ENCODE results near the gene CCR5AS.

Gene CCR5AS

GRCh38 chr3:46399557-46399956 is 7.3 kb downstream of the CCR5AS start:
- Histone ChIP-seq H3K18ac (ENCODE audit: extremely low read depth, low read length) (no peak overlapping the region), H3K36me3 (ENCODE audit: control insufficient read depth in 2 of 4, insufficient read depth in 4 of 4, low read length in 3 of 4) (no peaks in the 10 kb centered on the region), H3K27me3 (replicated peaks in 1 of 4; ENCODE audit: control insufficient read depth in 3 of 4, extremely low read depth in 1 of 4, insufficient read depth in 3 of 4, low read length in 3 of 4) (no peaks in the 10 kb centered on the region), H2BK20ac (ENCODE audit: low read length) (no peak overlapping the region), H3K23ac (ENCODE audit: insufficient read length) (no peak overlapping the region), H2AK5ac (ENCODE audit: low read depth, low read length) (no peak overlapping the region), H3K4me3 (ENCODE audit: extremely low read depth in 1 of 4, insufficient read depth in 2 of 4, low read depth in 3 of 4, low read length in 4 of 4) (no peak overlapping the region), H3K9me3 (ENCODE audit: insufficient read depth in 2 of 2, low read depth in 1 of 2, low read length in 1 of 2) (no peaks in the 10 kb centered on the region), H2BK120ac (replicated peaks; ENCODE audit: low read depth, low read length) (no peak overlapping the region), H3K4me1 (replicated peaks in 1 of 4; ENCODE audit: control insufficient read depth in 3 of 4, insufficient read depth in 4 of 4, low read length in 3 of 4) (0 out of 7 replicates have a peak, but pooled peaks cover 0 to 2% (median 0%) of the 10 kb centered on the region in 4 experiments), H4K20me1 (replicated peaks in 1 of 2; ENCODE audit: control insufficient read depth in 1 of 2, insufficient read depth in 2 of 2, low read length in 2 of 2) (no peaks in the 10 kb centered on the region), H3K23me2 (ENCODE audit: low read depth, low read length) (no peaks in the 10 kb centered on the region), H3K27ac (ENCODE audit: low read depth, low read length) (no peak overlapping the region), H3K14ac (ENCODE audit: insufficient read length) (no peak overlapping the region), H4K5ac (ENCODE audit: insufficient read length, low read depth, low read length) (no peak overlapping the region), H3K79me2 (ENCODE audit: control insufficient read depth in 1 of 2, insufficient read depth in 2 of 2, low read length in 2 of 2) (no peaks in the 10 kb centered on the region), H2BK5ac (ENCODE audit: low read depth, low read length) (no peak overlapping the region), H2BK15ac (ENCODE audit: low read length) (no peak overlapping the region), H3K79me1 (ENCODE audit: low read depth, low read length) (no peaks in the 10 kb centered on the region), H3K56ac (replicated peaks; ENCODE audit: insufficient read length, low read depth, low read length) (no peak overlapping the region), H2BK12ac (ENCODE audit: low read depth, low read length) (no peak overlapping the region), H4K91ac (replicated peaks; ENCODE audit: insufficient read length, low read length) (no peak overlapping the region), H3K4ac (replicated peaks; ENCODE audit: insufficient read length, low read depth, low read length) (no peak overlapping the region), H4K8ac (ENCODE audit: extremely low read depth, insufficient read depth, low read length) (no peak overlapping the region), H2AFZ (ENCODE audit: low read length) (no peak overlapping the region), H3K9ac (replicated peaks in 1 of 4; ENCODE audit: extremely low read depth in 1 of 4, low read depth in 3 of 4, low read length in 3 of 4) (no peak overlapping the region), H3K4me2 (ENCODE audit: insufficient read depth in 1 of 2, low read depth in 2 of 2, low read length in 2 of 2) (no peak overlapping the region)
- CTCF ChIA-PET (ENCODE audit: partially characterized antibody): interaction anchor here (0.9 to 3.8 kb wide), 7 partner anchors 11 to 184 kb away, joined by 3 to 16 read pairs (median 3); no protein-coding TSS in a partner anchor
- TF ChIP-seq SIRT6 (IDR thresholded peaks at IDR 0.05; ENCODE audit: low read length): no peak
- no peak for TF ChIP-seq YY1 (IDR thresholded peaks at IDR 0.05; ENCODE audit: low read depth, low read length)
- TF ChIP-seq EGR1 (IDR thresholded peaks at IDR 0.05; ENCODE audit: borderline replicate concordance, low read depth, low read length): no peak
- no peak for TF ChIP-seq MAFK (IDR thresholded peaks at IDR 0.05; ENCODE audit: low read depth, low read length)
- no peak for TF ChIP-seq SUZ12 (IDR thresholded peaks at IDR 0.05; ENCODE audit: low read length)
- TF ChIP-seq, protein P1, sequence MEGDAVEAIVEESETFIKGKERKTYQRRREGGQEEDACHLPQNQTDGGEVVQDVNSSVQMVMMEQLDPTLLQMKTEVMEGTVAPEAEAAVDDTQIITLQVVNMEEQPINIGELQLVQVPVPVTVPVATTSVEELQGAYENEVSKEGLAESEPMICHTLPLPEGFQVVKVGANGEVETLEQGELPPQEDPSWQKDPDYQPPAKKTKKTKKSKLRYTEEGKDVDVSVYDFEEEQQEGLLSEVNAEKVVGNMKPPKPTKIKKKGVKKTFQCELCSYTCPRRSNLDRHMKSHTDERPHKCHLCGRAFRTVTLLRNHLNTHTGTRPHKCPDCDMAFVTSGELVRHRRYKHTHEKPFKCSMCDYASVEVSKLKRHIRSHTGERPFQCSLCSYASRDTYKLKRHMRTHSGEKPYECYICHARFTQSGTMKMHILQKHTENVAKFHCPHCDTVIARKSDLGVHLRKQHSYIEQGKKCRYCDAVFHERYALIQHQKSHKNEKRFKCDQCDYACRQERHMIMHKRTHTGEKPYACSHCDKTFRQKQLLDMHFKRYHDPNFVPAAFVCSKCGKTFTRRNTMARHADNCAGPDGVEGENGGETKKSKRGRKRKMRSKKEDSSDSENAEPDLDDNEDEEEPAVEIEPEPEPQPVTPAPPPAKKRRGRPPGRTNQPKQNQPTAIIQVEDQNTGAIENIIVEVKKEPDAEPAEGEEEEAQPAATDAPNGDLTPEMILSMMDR (IDR thresholded peaks at IDR 0.05; ENCODE audit: control extremely low read depth in 1 of 3, insufficient read depth in 1 of 3, low read depth in 1 of 3, low read length in 3 of 3): no peak
- TF ChIP-seq SIN3A (conservative IDR thresholded peaks at IDR 0.05 in 1 of 2, IDR thresholded peaks at IDR 0.05 in 1 of 2; ENCODE audit: low read depth in 1 of 2, low read length in 2 of 2): no peak
- TF ChIP-seq KDM4A (IDR thresholded peaks at IDR 0.05; ENCODE audit: low read depth, low read length, severe bottlenecking): no peak
- TF ChIP-seq ZNF274 (IDR thresholded peaks at IDR 0.05; ENCODE audit: borderline replicate concordance, extremely low read depth, low read length): no peak
- TF ChIP-seq BCL11A (IDR thresholded peaks at IDR 0.05; ENCODE audit: low read depth in 2 of 2, low read length in 2 of 2): no peak
- no peak for TF ChIP-seq TAF7 (optimal IDR thresholded peaks at IDR 0.05; ENCODE audit: borderline replicate concordance, low read depth, low read length)
- no peak for TF ChIP-seq HDAC6 (IDR thresholded peaks at IDR 0.05; ENCODE audit: low read depth, low read length)
- FAIRE-seq: no peak
- DNase-seq (ENCODE audit: low read depth in 1 of 2, low spot score in 2 of 2): no peak
- POLR2A ChIA-PET (ENCODE audit: partially characterized antibody): no interaction called here
- 83% methylated on average over 2 of the region's 2 CpGs; no CpG with 5 or more reads in 1 of the 2 experiments for WGBS, 2 experiments (ENCODE audit: extremely low coverage in 1 of 2, insufficient coverage in 1 of 2, insufficient read length in 1 of 2, insufficient replicate concordance in 2 of 2, low coverage in 1 of 2, low lambda C conversion rate in 2 of 2, missing lambda C conversion rate in 1 of 2)
